GM12878 (cell line): Measurements from ENCODE around the gene TMED10. TPM values are rescaled to one million over a fixed set of nuclear protein-coding genes. Genes with fewer than 3 reads are reported as not detected.

Experiments
- ATAC-seq: fragments of 200-7000 bp; cut with Tn5 transposase; 3 replicates; pipeline ENCODE4 v1.9.1; 2020; ENCODE audit warnings: mild to moderate bottlenecking, moderate library complexity
- BruUV-seq: library from RNA; stranded (reverse); fragments of 400-500 nt; replicated peaks from 2 replicates; lab custom pipeline; 2021; lab: Mats Ljungman, UMichigan
- CTCF ChIA-PET: fragments of 300-600 bp; sonication (Branson Sonifier 250); formaldehyde crosslinking; extraction: SDS; loops from one replicate; lab custom pipeline; 2021; ENCODE audit warnings: inconsistent platforms; lab: Yijun Ruan, JAX
- POLR2A ChIA-PET: fragments of 350-600 bp; formaldehyde crosslinking; extraction: SDS; loops from one replicate; lab custom pipeline; 2021; ENCODE audit warnings: inconsistent platforms; lab: Charles Lee
- RAD21 ChIA-PET: fragments of 300-600 bp; sonication (Branson Sonifier 250); formaldehyde crosslinking; loops from one replicate; lab custom pipeline; 2023; ENCODE audit warnings: antibody characterized with exemption; ENCODE audit not compliant: unreplicated experiment; lab: Charles Lee
- SMC1A ChIA-PET: fragments of 300-600 bp; sonication (Branson Sonifier 250); formaldehyde crosslinking; loops from one replicate; lab custom pipeline; 2023; ENCODE audit not compliant: unreplicated experiment, uncharacterized antibody; lab: Charles Lee
- DNase-seq: peaks from one replicate; pipeline ENCODE4 v3.0.0-alpha.2; 2011; ENCODE audit warnings: low read depth, low spot score
- FAIRE-seq: peaks from 3 replicates; lab custom pipeline; 2011; peaks lifted over from hg19 to GRCh38; lab: Jason Lieb, UNC
- H2AFZ ChIP-seq: 2 replicates; pipeline ENCODE4 v1.6.0; 2011; ENCODE audit warnings: low read depth, low read length, control low read depth; ENCODE audit not compliant: control insufficient read depth
- H3K27ac ChIP-seq: 2 replicates; pipeline ENCODE4 v1.5.1; 2011; ENCODE audit warnings: control low read depth; ENCODE audit not compliant: control insufficient read depth, insufficient read depth
- H3K27me3 ChIP-seq, 2 experiments: replicated peaks in 1 of 2; 2 replicates each; pipeline versions ENCODE4 v1.6.0 to v1.6.1; 2011; ENCODE audit warnings: low read length in 1 of 2; ENCODE audit not compliant: control insufficient read depth in 2 of 2, insufficient read depth in 2 of 2
- H3K36me3 ChIP-seq, 2 experiments: 2 replicates each; pipeline ENCODE4 v1.5.1; 2011; ENCODE audit warnings: low read length in 1 of 2; ENCODE audit not compliant: control insufficient read depth in 2 of 2, insufficient read depth in 2 of 2
- H3K4me1 ChIP-seq: 2 replicates; pipeline ENCODE4 v1.6.1; 2011; ENCODE audit warnings: mild to moderate bottlenecking, low read length, moderate library complexity, mixed read lengths; ENCODE audit not compliant: control insufficient read depth, insufficient read depth
- H3K4me2 ChIP-seq: 2 replicates; pipeline ENCODE4 v1.6.0; 2011; ENCODE audit warnings: control low read depth; ENCODE audit not compliant: control insufficient read depth, insufficient read depth
- H3K4me3 ChIP-seq: fragments of 200-600 bp; sonication (generic); 2 replicates; pipeline ENCODE4 v1.5.1; 2016
- H3K79me2 ChIP-seq: 2 replicates; pipeline ENCODE4 v1.6.0; 2011; ENCODE audit warnings: low read length; ENCODE audit not compliant: control insufficient read depth, insufficient read depth
- H3K9ac ChIP-seq: 2 replicates; pipeline ENCODE4 v1.8.0; 2011; ENCODE audit warnings: low read length, control low read depth, mixed read lengths; ENCODE audit not compliant: control insufficient read depth, insufficient read depth
- H3K9me3 ChIP-seq: replicated peaks from 3 replicates; pipeline ENCODE4 v1.5.1; 2011; ENCODE audit warnings: mild to moderate bottlenecking, low read length; ENCODE audit not compliant: control insufficient read depth, insufficient read depth
- H4K20me1 ChIP-seq: 2 replicates; pipeline ENCODE4 v1.6.0; 2011; ENCODE audit not compliant: control insufficient read depth, insufficient read depth
- CTCF ChIP-seq, 3 experiments: IDR thresholded peaks in 2 of 3; conservative IDR thresholded peaks in 1 of 3; 2 replicates each; pipeline ENCODE4 v1.5.1; 2011; ENCODE audit warnings: low read depth in 3 of 3, low read length in 3 of 3, mild to moderate bottlenecking in 3 of 3, control low read depth in 2 of 3, moderate library complexity in 2 of 3, inconsistent platforms in 1 of 3, mixed read lengths in 1 of 3; ENCODE audit not compliant: control insufficient read depth in 2 of 3, insufficient read depth in 1 of 3; ENCODE audit errors: extremely low read depth in 1 of 3
- ETV6 ChIP-seq, 2 experiments: fragments of 450-650 bp in 1 of 2; IDR thresholded peaks in 1 of 2; conservative IDR thresholded peaks in 1 of 2; 2 replicates each; pipeline ENCODE4 v1.6.1; 2014; ENCODE audit warnings: antibody characterized with exemption in 1 of 2, borderline replicate concordance in 1 of 2, low read depth in 1 of 2, mild to moderate bottlenecking in 1 of 2, moderate library complexity in 1 of 2
- GATAD2B ChIP-seq: fragments of 450-650 bp; conservative IDR thresholded peaks from 2 replicates; pipeline ENCODE4 v1.6.1; 2017; ENCODE audit warnings: low read depth, mild to moderate bottlenecking, moderate library complexity
- HDAC6 ChIP-seq: fragments of 200-600 bp; sonication (generic); IDR thresholded peaks from one replicate; pipeline ENCODE4 v1.8.0; 2017; ENCODE audit warnings: antibody characterized with exemption; ENCODE audit not compliant: unreplicated experiment
- MTA2 ChIP-seq: fragments of 450-650 bp; IDR thresholded peaks from 2 replicates; pipeline ENCODE4 v1.6.1; 2016; ENCODE audit warnings: low read depth, mild to moderate bottlenecking, moderate library complexity
- NR2C2 ChIP-seq: IDR thresholded peaks from 2 replicates; pipeline ENCODE4 v1.6.1; 2011; ENCODE audit warnings: borderline replicate concordance, low read depth; ENCODE audit not compliant: control insufficient read depth, insufficient read length
- PBX3 ChIP-seq: IDR thresholded peaks from 2 replicates; pipeline ENCODE4 v1.6.1; 2011; ENCODE audit warnings: mild to moderate bottlenecking, low read depth, low read length, moderate library complexity; ENCODE audit not compliant: insufficient replicate concordance
- SIN3A ChIP-seq: IDR thresholded peaks from 2 replicates; pipeline ENCODE4 v1.6.1; 2012; ENCODE audit warnings: low read depth, low read length, improper control_type of control experiment
- SRF ChIP-seq, 2 experiments: IDR thresholded peaks; 2 replicates each; pipeline ENCODE4 v1.6.1; 2011; ENCODE audit warnings: low read depth in 2 of 2, low read length in 2 of 2, mild to moderate bottlenecking in 1 of 2, moderate library complexity in 1 of 2
- TARDBP ChIP-seq: IDR thresholded peaks from 2 replicates; pipeline ENCODE4 v1.6.1; 2016; ENCODE audit warnings: borderline replicate concordance
- TCF12 ChIP-seq: IDR thresholded peaks from 2 replicates; pipeline ENCODE4 v1.6.1; 2011; ENCODE audit warnings: low read depth, mild to moderate bottlenecking, low read length
- ZBED1 ChIP-seq: IDR thresholded peaks from 2 replicates; pipeline ENCODE4 v1.6.1; 2016; ENCODE audit warnings: borderline replicate concordance
- WGBS: methylation state at CpG from one replicate; pipeline ENCODE4 v1.1.6; 2016; ENCODE audit warnings: low lambda C conversion rate; ENCODE audit not compliant: insufficient replicate concordance, insufficient coverage; ENCODE audit errors: missing lambda C conversion rate; 5-methylcytosine and 5-hydroxymethylcytosine counted together
- in situ Hi-C: fragments of 300-500 bp; cut with MboI; formaldehyde crosslinking; loops from 9 replicates; pipeline ENCODE4 v1.14.3; 2018; ENCODE audit warnings: mixed read lengths
- intact Hi-C: fragments of 100-400 bp; cut with micrococcal nuclease; formaldehyde crosslinking; loops from one replicate; pipeline ENCODE4 v1.14.2; 2022; ENCODE audit not compliant: unreplicated experiment
- polyA plus RNA-seq, 11 experiments: library from polyadenylated mRNA; depleted of rRNA in 4 of 11; unstranded in 6 of 11; stranded (reverse) in 5 of 11; fragments of >200 nt; fragmentation: Nextera tagmentation in 4 of 11; fragmentation: Illumina TruSeq in 1 of 11; extraction: Ambion mirVana in 4 of 11; extraction: Trizol in 1 of 11; gene quantifications; 1 replicate in 1 of 11; 2 replicates in 10 of 11; pipeline versions ENCODE4 v1.2.1 to v1.2.3, GENCODE V29; 2011 to 2016; ENCODE audit warnings: inconsistent platforms in 2 of 11, missing spikeins in 2 of 11, low read depth in 1 of 11
- total RNA-seq, 4 experiments: library from RNA; depleted of rRNA in 3 of 4; stranded (reverse); fragments of >200 nt in 3 of 4; fragmentation: Illumina TruSeq in 1 of 4; extraction: Trizol in 1 of 4; gene quantifications; 2 replicates each; pipeline versions ENCODE4 v1.2.1 to v1.2.3, GENCODE V29; 2013 to 2021
- TF ChIP-seq, protein P1 (sequence below): IDR thresholded peaks from 2 replicates; pipeline ENCODE4 v1.6.1; 2012; ENCODE audit warnings: low read depth, low read length, improper control_type of control experiment
- TF ChIP-seq, protein P2 (sequence below): fragments of 450-650 bp; formaldehyde crosslinking; IDR thresholded peaks from 2 replicates; pipeline ENCODE4 v1.5.0; 2022; ENCODE audit warnings: mild to moderate bottlenecking, missing genetic modification characterization

TMED10 gene
- total and polyA plus RNA-seq, 10 of the 15 experiments (the other 5 are each of a cell fraction or from before 2014, with no cell fraction given), result 99.8 to 270 (median 180) TPM

DNA sequence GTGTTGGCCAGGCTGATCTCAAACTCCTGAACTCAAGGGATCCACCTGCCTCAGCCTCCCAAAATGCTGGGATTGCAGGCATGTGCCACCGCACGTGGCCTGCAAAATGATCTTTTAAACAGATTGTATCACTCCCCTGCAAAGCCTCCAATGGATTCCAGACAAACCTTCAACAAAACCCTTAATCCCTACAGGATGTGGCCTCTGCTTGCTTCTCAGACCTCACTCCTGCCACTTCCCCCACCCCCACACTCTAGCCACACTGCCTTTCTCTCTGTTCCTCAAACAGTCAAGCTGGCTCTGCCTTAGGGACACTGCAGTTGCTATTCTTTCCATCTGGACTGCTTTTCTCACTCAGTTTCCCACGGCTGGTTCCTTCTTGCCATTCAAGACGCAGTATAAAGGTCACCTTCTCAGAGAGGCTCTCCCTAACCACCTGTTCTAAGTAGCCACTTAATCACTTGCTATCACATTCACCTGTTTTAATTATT lies 47.3 kb upstream of the TMED10 start:
- no peak overlapping the region for H3K4me3 ChIP-seq
- H3K9me3 ChIP-seq, result no peaks in the 10 kb centered on the region
- WGBS, result 44% methylated on average over 4 of the region's 4 CpGs
- in situ Hi-C loops, result no loop called here
- no peaks in the 10 kb centered on the region for H3K79me2 ChIP-seq
- peak; percentile 75 for DNase-seq
- no peaks in the 10 kb centered on the region for H4K20me1 ChIP-seq
- H3K4me1 ChIP-seq, result peaks cover 38% of the 10 kb centered on the region
- H3K4me2 ChIP-seq, result peak overlapping the region; percentile 72
- H3K9ac ChIP-seq, result no peak overlapping the region
- H3K27me3 ChIP-seq, result no peaks in the 10 kb centered on the region; a peak in 1 of 4 replicates
- ChIA-PET RAD21 (interaction anchor here (1.1 kb wide), 1 partner anchor 25 kb away, joined by 3 read pairs; no protein-coding TSS in a partner anchor), CTCF (interaction anchor here (0.6 to 2.5 kb wide), 4 partner anchors 9 to 72 kb away, joined by 3 to 8 read pairs (median 4); partner anchors contain the start of gene TMED10), SMC1A (interaction anchor here (0.9 to 1.9 kb wide), 7 partner anchors 15 to 98 kb away, joined by 3 to 7 read pairs (median 5); partner anchors contain the start of gene TMED10), POLR2A (interaction anchor here (0.8 kb wide), 1 partner anchor 51 kb away, joined by 6 read pairs; no protein-coding TSS in a partner anchor)
- no peaks in the 10 kb centered on the region for H3K36me3 ChIP-seq
- intact Hi-C loops, result loop anchor here (5.0 to 10.0 kb wide), 2 partner anchors 46 to 71 kb away; partner anchors contain the start of gene TMED10
- peak; percentile 73 for ATAC-seq
- BruUV-seq, result no TSS peak
- FAIRE-seq, result no peak
- no peak overlapping the region; the same call in none of the 2 replicates for H3K27ac ChIP-seq
- no peak overlapping the region; the same call in 1 of the 2 replicates for H2AFZ ChIP-seq
- no peak for TF ChIP-seq SRF (IDR thresholded peaks at IDR 0.05; ENCODE audit: low read depth in 2 of 2, low read length in 2 of 2)
- TF ChIP-seq TCF12, result peak; percentile 71; the same call in 1 of the 2 replicates
- no peak for TF ChIP-seq GATAD2B
- no peak for TF ChIP-seq PBX3
- TF ChIP-seq, protein P1, sequence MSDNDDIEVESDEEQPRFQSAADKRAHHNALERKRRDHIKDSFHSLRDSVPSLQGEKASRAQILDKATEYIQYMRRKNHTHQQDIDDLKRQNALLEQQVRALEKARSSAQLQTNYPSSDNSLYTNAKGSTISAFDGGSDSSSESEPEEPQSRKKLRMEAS, result no peak
- TF ChIP-seq TARDBP, result no peak
- peak; percentile 71; the same call in 1 of the 2 replicates for TF ChIP-seq MTA2
- TF ChIP-seq SIN3A, result no peak
- TF ChIP-seq ZBED1, result no peak
- TF ChIP-seq NR2C2, result no peak
- TF ChIP-seq HDAC6, result no peak
- TF ChIP-seq CTCF (IDR thresholded peaks at IDR 0.05 in 2 of 3, conservative IDR thresholded peaks at IDR 0.05 in 1 of 3; ENCODE audit: control insufficient read depth in 2 of 3, extremely low read depth in 1 of 3, insufficient read depth in 1 of 3, low read depth in 3 of 3, low read length in 3 of 3), result no peak
- no peak for TF ChIP-seq ETV6 (conservative IDR thresholded peaks at IDR 0.05 in 1 of 2, IDR thresholded peaks at IDR 0.05 in 1 of 2; ENCODE audit: borderline replicate concordance in 1 of 2, low read depth in 1 of 2)
- TF ChIP-seq, protein P2, sequence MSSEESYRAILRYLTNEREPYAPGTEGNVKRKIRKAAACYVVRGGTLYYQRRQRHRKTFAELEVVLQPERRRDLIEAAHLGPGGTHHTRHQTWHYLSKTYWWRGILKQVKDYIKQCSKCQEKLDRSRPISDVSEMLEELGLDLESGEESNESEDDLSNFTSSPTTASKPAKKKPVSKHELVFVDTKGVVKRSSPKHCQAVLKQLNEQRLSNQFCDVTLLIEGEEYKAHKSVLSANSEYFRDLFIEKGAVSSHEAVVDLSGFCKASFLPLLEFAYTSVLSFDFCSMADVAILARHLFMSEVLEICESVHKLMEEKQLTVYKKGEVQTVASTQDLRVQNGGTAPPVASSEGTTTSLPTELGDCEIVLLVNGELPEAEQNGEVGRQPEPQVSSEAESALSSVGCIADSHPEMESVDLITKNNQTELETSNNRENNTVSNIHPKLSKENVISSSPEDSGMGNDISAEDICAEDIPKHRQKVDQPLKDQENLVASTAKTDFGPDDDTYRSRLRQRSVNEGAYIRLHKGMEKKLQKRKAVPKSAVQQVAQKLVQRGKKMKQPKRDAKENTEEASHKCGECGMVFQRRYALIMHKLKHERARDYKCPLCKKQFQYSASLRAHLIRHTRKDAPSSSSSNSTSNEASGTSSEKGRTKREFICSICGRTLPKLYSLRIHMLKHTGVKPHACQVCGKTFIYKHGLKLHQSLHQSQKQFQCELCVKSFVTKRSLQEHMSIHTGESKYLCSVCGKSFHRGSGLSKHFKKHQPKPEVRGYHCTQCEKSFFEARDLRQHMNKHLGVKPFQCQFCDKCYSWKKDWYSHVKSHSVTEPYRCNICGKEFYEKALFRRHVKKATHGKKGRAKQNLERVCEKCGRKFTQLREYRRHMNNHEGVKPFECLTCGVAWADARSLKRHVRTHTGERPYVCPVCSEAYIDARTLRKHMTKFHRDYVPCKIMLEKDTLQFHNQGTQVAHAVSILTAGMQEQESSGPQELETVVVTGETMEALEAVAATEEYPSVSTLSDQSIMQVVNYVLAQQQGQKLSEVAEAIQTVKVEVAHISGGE (CRISPR knock-in tag), result no peak
